Measurements from ENCODE around the gene COA8.
"Not testable (repeated sequence)": the region's sequence is repeated elsewhere in the genome, so short reads cannot be mapped to it uniquely, and the experiment has no call there.

The COA8 gene

GRCh38 chr14:103568952-103569351 is 6.2 kb downstream of the COA8 start:
- no peak for DNase-seq

GRCh38 chr14:103569408-103569807 is 6.6 kb downstream of the COA8 start:
- DNase-seq: no peak

GRCh38 chr14:103574104-103574503 is 11.3 kb downstream of the COA8 start:
- DNase-seq: no peak

- no peak for DNase-seq
These were observed 12.0 kb downstream of the COA8 start for GRCh38 chr14:103574707-103575285.

- peak in 48 of 56 donors; percentile 15 to 82 (median 60) for DNase-seq
These were observed 13.7 kb downstream of the COA8 start for GRCh38 chr14:103576371-103577024.

- no peak for DNase-seq
These were observed 15.8 kb downstream of the COA8 start for GRCh38 chr14:103578401-103579075.

GRCh38 chr14:103581206-103581605 is 18.4 kb downstream of the COA8 start:
- DNase-seq: no peak

- no peak for DNase-seq
These were observed 19.4 kb downstream of the COA8 start for GRCh38 chr14:103581954-103582703.

GRCh38 chr14:103584326-103584915 is 21.7 kb downstream of the COA8 start:
- DNase-seq: no peak

GRCh38 chr14:103593577-103593976 is 30.8 kb downstream of the COA8 start:
- DNase-seq: peak in 1 of 56 donors; percentile 24

- peak in 53 of 56 donors; percentile 11 to 86 (median 68) for DNase-seq
These were observed 31.5 kb downstream of the COA8 start for GRCh38 chr14:103594265-103594664.

- peak in 29 of 56 donors; percentile 10 to 73 (median 40) for DNase-seq
These were observed 35.0 kb downstream of the COA8 start for GRCh38 chr14:103597623-103598377.

GRCh38 chr14:103600503-103600902 is 37.7 kb downstream of the COA8 start:
- DNase-seq: no peak

GRCh38 chr14:103604620-103605019 is 41.9 kb downstream of the COA8 start:
- no peak for DNase-seq

GRCh38 chr14:103606963-103607668 is 44.4 kb downstream of the COA8 start:
- DNase-seq: peak in 54 of 56 donors; percentile 12 to 84 (median 58)

GRCh38 chr14:103607822-103608221 is 45.1 kb downstream of the COA8 start:
- no peak for DNase-seq

GRCh38 chr14:103609081-103609480 is 46.3 kb downstream of the COA8 start:
- DNase-seq: not testable (repeated sequence)

GRCh38 chr14:103611215-103611614 is 48.5 kb downstream of the COA8 start:
- no peak for DNase-seq

GRCh38 chr14:103613517-103613916 is 50.8 kb downstream of the COA8 start:
- no peak for DNase-seq

Data from amygdala (tissue), 56 donors.